Measurements from ENCODE around the gene SLC35E1.
A peak's percentile ranks its signal among the peaks of the same experiment; 100 is the strongest.

Gene SLC35E1

DNA sequence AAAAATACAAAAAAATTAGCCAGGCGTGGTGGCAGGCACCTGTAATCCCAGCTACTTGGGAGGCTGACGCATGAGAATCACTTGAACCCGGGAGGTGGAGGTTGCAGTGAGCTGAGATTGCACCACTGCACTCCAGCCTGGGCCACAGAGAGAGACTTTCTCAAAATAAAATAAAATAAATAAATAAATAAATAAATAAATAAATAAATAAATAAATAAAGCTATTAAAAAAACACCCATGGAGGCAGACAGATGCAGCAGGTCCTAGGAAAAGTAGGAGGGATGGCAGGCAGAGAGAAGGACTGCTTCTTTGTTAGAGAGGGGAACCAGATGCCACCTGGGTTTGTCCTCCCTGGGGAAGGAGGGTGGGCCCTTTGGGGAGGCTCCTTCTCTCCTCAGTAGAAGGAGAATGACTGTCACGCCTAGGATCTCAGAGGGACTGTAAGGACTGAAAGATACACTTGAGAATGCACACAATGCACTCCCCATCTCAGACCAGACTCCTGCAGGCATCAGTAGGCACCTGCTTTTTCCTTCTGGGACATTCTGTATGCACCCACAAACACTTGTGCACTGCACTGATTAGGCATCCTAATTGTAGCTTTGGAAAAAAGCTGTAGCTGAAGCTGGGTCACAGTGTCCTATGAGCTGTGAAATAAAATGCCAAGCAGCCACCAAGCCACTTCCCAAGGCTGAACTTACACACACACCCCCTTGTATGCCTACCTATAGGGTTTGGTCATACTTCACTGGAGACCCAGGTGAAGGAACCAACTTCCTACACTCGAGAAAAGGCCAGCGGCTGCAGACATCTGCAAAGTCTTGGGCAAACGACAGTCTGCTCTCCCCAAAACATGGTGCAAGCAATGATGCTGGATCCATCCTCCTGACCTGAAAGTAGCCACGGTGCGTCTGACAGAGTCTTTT, 18.9 kb upstream of the SLC35E1 start:
- TF ChIP-seq, protein P1, sequence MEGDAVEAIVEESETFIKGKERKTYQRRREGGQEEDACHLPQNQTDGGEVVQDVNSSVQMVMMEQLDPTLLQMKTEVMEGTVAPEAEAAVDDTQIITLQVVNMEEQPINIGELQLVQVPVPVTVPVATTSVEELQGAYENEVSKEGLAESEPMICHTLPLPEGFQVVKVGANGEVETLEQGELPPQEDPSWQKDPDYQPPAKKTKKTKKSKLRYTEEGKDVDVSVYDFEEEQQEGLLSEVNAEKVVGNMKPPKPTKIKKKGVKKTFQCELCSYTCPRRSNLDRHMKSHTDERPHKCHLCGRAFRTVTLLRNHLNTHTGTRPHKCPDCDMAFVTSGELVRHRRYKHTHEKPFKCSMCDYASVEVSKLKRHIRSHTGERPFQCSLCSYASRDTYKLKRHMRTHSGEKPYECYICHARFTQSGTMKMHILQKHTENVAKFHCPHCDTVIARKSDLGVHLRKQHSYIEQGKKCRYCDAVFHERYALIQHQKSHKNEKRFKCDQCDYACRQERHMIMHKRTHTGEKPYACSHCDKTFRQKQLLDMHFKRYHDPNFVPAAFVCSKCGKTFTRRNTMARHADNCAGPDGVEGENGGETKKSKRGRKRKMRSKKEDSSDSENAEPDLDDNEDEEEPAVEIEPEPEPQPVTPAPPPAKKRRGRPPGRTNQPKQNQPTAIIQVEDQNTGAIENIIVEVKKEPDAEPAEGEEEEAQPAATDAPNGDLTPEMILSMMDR (conservative IDR thresholded peaks at IDR 0.05): no peak
- no peak overlapping the region for H3K27ac ChIP-seq

DNA sequence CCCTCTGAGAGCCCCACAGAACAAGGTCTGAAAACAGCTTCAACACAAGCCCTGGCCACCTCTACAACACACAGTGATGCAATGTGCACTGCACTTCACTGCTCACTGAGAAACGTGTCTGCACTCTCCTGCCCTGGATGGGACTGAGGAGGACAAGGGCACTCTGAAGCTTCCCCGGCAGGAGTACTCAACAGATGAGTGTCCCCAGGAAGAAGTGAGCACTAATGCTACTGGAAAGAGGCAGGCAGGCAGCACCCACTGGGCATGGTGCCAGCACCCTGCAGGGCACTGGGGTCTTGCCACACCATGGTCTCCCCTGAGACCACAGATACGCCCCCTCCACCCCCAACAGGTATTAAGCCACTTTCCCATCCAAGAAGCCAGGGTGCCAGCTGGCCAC, 17.7 kb upstream of the SLC35E1 start:
- TF ChIP-seq, protein P1 (conservative IDR thresholded peaks at IDR 0.05): no peak
- no peak overlapping the region for H3K27ac ChIP-seq

DNA sequence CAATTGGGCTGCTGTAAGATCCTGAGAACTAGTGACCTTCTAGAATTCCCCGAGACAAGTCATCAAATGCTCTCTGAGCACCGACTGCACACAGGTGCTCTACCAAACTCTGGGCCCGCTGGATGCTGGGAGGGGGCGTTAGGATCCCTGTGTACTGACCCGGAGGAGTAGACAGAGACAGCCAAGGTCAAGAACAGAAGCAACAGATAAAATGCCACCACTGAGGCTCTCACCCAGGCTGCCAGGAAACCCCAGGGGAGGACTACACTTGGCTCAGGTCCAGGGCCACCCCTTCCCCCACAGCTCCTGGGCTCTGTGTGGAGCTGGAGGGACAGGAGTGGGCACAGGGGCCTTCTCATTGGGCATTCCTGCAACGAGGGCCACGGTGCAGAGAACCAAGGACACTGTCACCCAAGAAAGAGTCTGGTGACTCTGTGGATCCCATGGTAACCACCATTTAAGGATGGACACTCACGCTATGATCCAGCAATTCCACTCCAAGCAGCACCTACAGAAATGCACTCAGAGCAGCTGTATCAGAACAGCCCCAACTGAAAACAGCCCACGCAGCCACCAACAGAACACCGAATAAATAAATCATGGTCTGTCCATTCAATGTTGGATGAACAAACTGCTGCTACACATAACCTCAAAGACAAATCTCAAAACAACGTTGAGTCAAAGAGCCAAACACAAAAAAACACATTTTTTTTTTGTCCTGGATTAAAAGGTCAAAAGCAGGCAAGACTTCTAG, 16.8 kb upstream of the SLC35E1 start:
- TF ChIP-seq, protein P1 (conservative IDR thresholded peaks at IDR 0.05): no peak
- peak overlapping the region; percentile 27 for H3K27ac ChIP-seq

DNA sequence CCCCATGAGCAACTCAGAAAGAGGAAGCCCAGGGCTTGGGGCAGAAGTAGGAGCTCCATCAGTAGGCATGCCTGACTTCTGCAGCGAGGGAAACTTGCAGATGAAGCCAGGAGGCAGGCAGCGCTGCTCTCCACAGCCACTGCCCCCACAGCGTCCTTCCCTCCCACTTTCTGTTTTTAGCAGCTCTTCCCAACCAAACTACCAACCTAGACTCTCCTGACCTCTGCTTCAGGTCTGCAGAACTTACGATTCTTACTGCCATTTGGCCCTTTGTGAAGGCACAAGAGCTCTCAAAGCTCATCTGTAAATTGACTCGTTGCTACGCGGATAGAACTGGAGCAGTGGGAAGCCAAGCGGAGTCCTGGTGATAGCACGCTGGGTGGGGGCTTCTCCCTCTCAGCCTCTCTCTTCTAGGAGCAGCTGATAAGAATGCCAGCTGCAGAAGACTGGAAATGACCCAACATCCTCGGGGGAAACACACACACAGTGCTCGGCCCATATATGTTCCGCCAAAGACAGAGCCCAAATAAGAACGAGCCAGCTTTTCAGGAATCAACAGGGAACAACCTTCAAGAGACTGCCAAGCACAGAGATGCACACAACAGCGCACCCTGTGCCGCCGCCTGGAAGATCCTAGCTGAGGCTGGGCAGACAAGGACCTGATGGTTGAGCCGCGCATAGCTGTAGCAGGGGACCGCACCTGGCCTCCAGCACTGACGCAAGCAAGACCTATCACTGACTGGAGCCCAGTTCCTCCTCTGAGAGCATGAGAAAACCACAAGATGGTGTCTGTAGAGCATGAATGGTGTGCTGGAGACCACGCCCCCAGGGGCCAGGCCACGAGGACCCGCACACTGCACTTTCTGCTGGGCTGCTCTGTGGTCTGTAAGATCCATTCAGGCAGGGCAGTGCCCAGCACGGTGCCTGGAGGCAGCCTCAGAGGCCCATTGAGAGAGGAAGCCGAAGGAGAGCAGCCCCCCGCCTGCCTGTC, 15.9 kb upstream of the SLC35E1 start:
- peak overlapping the region; percentile 27 for H3K27ac ChIP-seq
- TF ChIP-seq, protein P1 (conservative IDR thresholded peaks at IDR 0.05): no peak

DNA sequence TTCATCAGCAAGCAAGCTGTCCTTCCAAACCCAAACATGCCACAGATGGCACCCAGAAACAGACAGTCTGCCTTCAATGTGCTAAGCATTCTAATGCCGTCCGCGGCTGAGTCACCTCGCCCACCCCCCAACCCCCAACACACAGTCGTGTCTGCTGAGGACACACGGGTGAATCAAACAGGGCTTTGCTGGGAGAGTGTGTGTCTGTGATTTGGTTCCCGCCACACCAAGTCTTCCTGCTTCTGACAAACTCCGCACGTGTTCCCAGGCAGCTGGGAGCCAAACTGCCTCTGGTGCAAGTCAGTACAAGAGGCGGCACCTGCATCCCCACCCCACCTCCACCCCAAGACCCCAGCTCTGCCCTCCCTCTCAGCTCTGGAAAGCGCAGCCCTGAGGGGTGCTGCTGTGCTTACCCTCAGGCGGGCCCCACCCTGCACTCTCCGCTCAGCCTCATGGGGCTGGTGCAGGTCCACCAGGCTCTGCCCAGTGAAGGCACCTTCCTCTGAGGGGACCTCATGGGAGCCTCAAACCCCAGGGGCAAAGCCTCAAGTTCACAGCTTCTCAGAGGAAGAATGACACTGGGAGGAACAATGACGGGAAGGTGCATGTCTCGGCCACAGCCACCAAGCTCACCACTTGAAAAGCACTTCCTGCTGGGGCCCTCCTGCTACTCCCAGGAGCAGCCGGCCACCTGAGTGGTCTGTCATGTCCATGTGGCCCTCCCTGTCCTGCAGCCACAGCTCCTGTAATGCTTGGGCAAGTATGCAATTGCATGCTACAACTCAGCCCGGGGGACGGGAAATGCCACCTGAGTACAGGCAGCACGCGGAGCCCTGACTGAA, 15.0 kb upstream of the SLC35E1 start:
- H3K27ac ChIP-seq: peak overlapping the region; percentile 27; the same call in 1 of the 2 replicates
- TF ChIP-seq, protein P1 (conservative IDR thresholded peaks at IDR 0.05): no peak

DNA sequence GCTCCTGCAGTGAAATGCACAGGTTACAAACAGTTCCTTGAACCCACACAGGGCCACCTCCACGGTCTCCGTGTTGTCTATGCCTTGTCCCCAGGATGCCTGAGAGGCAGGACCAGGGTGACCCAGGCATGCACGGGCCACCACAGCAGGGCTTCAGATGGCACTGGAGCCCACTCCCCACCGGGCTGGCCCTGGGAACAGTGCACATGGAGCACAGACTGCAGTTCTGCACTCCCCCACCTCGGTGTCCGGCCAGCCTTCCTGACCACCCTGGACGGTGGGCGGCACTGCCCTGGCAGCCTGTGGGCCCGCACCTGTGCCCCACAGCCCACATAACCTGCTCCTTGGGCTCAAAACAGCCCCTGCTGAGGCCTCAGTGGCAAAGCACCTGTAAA, 14.3 kb upstream of the SLC35E1 start:
- TF ChIP-seq, protein P1 (conservative IDR thresholded peaks at IDR 0.05): no peak
- peak overlapping the region; percentile 86 for H3K27ac ChIP-seq

Measured in VCaP (cell line).